SK-N-SH (cell line): Measurements from ENCODE around the gene IRF2BPL. TPM values are rescaled to one million over a fixed set of nuclear protein-coding genes. Genes with fewer than 3 reads are reported as not detected.

Experiments used
- CTCF ChIA-PET: fragments of 300-600, 350-600 bp; formaldehyde crosslinking; extraction: SDS; loops from one replicate; lab custom pipeline; 2021; lab: Yijun Ruan, JAX
- POLR2A ChIA-PET: fragments of 350-600 bp; sonication (Branson Sonifier 250); formaldehyde crosslinking; extraction: SDS; loops from one replicate; lab custom pipeline; 2020; ENCODE audit warnings: antibody characterized with exemption, inconsistent platforms; lab: Yijun Ruan, JAX
- DNase-seq: peaks from one replicate; pipeline ENCODE4 v3.0.0; 2012
- H2AFZ ChIP-seq: fragments of 200-600 bp; sonication (generic); 2 replicates; pipeline ENCODE4 v1.8.1; 2016; ENCODE audit warnings: antibody characterized with exemption, mild to moderate bottlenecking, low read depth
- H3F3A ChIP-seq: fragments of 200-600 bp; sonication (generic); replicated peaks from 2 replicates; pipeline ENCODE3; 2016; ENCODE audit warnings: antibody characterized with exemption, mild to moderate bottlenecking; ENCODE audit not compliant: insufficient read depth
- H3K27ac ChIP-seq, 2 experiments: fragments of 200-500 bp in 1 of 2; fragments of 200-600 bp in 1 of 2; sonication (Bioruptor generic) in 1 of 2; sonication (generic), shearing (Covaris generic) in 1 of 2; 2 replicates each; pipeline versions ENCODE4 v1.5.1 to v1.6.1; 2014 to 2016; ENCODE audit warnings: low read depth in 2 of 2, inconsistent platforms in 1 of 2, low read length in 1 of 2, mild to moderate bottlenecking in 1 of 2, mixed read lengths in 1 of 2
- H3K27me3 ChIP-seq: fragments of 200-600 bp; sonication (generic), shearing (Covaris generic); 2 replicates; pipeline ENCODE4 v1.6.1; 2016; ENCODE audit warnings: mixed run types; ENCODE audit not compliant: insufficient read depth
- H3K36me3 ChIP-seq, 2 experiments: fragments of 200-500 bp in 1 of 2; fragments of 200-600 bp in 1 of 2; sonication (Bioruptor generic) in 1 of 2; sonication (generic) in 1 of 2; replicated peaks in 1 of 2; 2 replicates each; pipeline versions ENCODE3 to v1.5.1; 2014 to 2016; ENCODE audit warnings: low read length in 1 of 2, mild to moderate bottlenecking in 1 of 2; ENCODE audit not compliant: insufficient read depth in 2 of 2, control insufficient read depth in 1 of 2
- H3K4me1 ChIP-seq, 2 experiments: fragments of 200-500 bp in 1 of 2; fragments of 200-600 bp in 1 of 2; sonication (Bioruptor generic) in 1 of 2; sonication (generic), shearing (Covaris generic) in 1 of 2; 2 replicates each; pipeline versions ENCODE4 v1.5.1 to v1.6.1; 2014 to 2016; ENCODE audit warnings: low read depth in 1 of 2, low read length in 1 of 2, mixed run types in 1 of 2; ENCODE audit not compliant: insufficient read depth in 2 of 2, control insufficient read depth in 1 of 2
- H3K4me2 ChIP-seq: fragments of 200-600 bp; sonication (generic), shearing (Covaris generic); 2 replicates; pipeline ENCODE4 v1.6.1; 2017; ENCODE audit warnings: mixed run types
- H3K4me3 ChIP-seq, 2 experiments: fragments of 200-500 bp in 1 of 2; fragments of 200-600 bp in 1 of 2; sonication (Bioruptor generic) in 1 of 2; sonication (generic), shearing (Covaris generic) in 1 of 2; 2 replicates each; pipeline versions ENCODE4 v1.5.1 to v1.8.1; 2014 to 2016; ENCODE audit warnings: low read depth in 2 of 2, inconsistent platforms in 1 of 2, low read length in 1 of 2, mild to moderate bottlenecking in 1 of 2, mixed read lengths in 1 of 2, moderate library complexity in 1 of 2
- H3K79me2 ChIP-seq: fragments of 200-600 bp; sonication (generic); 2 replicates; pipeline ENCODE4 v1.8.1; 2017; ENCODE audit warnings: mild to moderate bottlenecking; ENCODE audit not compliant: insufficient read depth
- H3K9ac ChIP-seq: fragments of 200-600 bp; sonication (generic); 2 replicates; pipeline ENCODE4 v1.6.1; 2017; ENCODE audit warnings: mixed run types
- H3K9me2 ChIP-seq: fragments of 200-600 bp; sonication (generic); 2 replicates; pipeline ENCODE4 v1.6.1; 2017; ENCODE audit warnings: mixed run types
- H3K9me3 ChIP-seq: fragments of 200-600 bp; sonication (generic); 2 replicates; pipeline ENCODE4 v1.6.1; 2017; ENCODE audit warnings: mixed run types, mild to moderate bottlenecking, moderate library complexity
- H4K20me1 ChIP-seq: fragments of 200-600 bp; sonication (generic); 2 replicates; pipeline ENCODE4 v1.6.1; 2017; ENCODE audit warnings: mild to moderate bottlenecking, mixed run types; ENCODE audit not compliant: insufficient read depth
- EZH2phosphoT487 ChIP-seq: fragments of 200-600 bp; sonication (generic); IDR thresholded peaks from 2 replicates; pipeline ENCODE4 v1.6.1; 2017; ENCODE audit warnings: low read depth, mixed run types, mild to moderate bottlenecking, antibody characterized with exemption, moderate library complexity, borderline replicate concordance
- FOSL2 ChIP-seq: IDR thresholded peaks from 2 replicates; pipeline ENCODE4 v1.4.0; 2012; ENCODE audit warnings: low read depth, mild to moderate bottlenecking, moderate library complexity, borderline replicate concordance
- FOXJ3 ChIP-seq: sonication (generic); formaldehyde crosslinking; IDR thresholded peaks from 2 replicates; pipeline ENCODE4 v1.5.1; 2020; ENCODE audit warnings: mild to moderate bottlenecking, missing genetic modification reagents
- FOXM1 ChIP-seq: IDR thresholded peaks from 2 replicates; pipeline ENCODE4 v1.4.0; 2012; ENCODE audit warnings: low read depth, mild to moderate bottlenecking
- IRF3 ChIP-seq: fragments of 150-350 bp; IDR thresholded peaks from 2 replicates; pipeline ENCODE4 v1.6.1; 2016; ENCODE audit warnings: mild to moderate bottlenecking, low read depth, low read length
- RFX5 ChIP-seq: IDR thresholded peaks from 2 replicates; pipeline ENCODE4 v1.6.1; 2012; ENCODE audit warnings: mild to moderate bottlenecking, improper control_type of control experiment, low read length
- RXRA ChIP-seq: IDR thresholded peaks from 2 replicates; pipeline ENCODE4 v1.4.0; 2012; ENCODE audit warnings: low read depth, mild to moderate bottlenecking, borderline replicate concordance
- SMC3 ChIP-seq: IDR thresholded peaks from 2 replicates; pipeline ENCODE4 v1.6.1; 2012; ENCODE audit warnings: low read depth, low read length, improper control_type of control experiment
- TCF12 ChIP-seq: IDR thresholded peaks from 2 replicates; pipeline ENCODE4 v1.4.0; 2012
- WGBS: methylation state at CpG from one replicate; pipeline ENCODE4 v1.1.6; 2017; ENCODE audit warnings: low lambda C conversion rate; 5-methylcytosine and 5-hydroxymethylcytosine counted together
- polyA plus RNA-seq, 3 experiments: library from polyadenylated mRNA; depleted of rRNA; stranded (reverse); fragments of >200 nt; gene quantifications; 2 replicates each; pipeline ENCODE4 v1.2.3, GENCODE V29; 2012
- TF ChIP-seq, protein P1 (sequence below): fragments of 200-600 bp; sonication (generic); IDR thresholded peaks from 2 replicates; pipeline ENCODE4 v1.6.1; 2017; ENCODE audit warnings: antibody characterized with exemption, mild to moderate bottlenecking, moderate library complexity
- TF ChIP-seq, protein P2 (sequence below): fragments of 150-350 bp; IDR thresholded peaks from 2 replicates; pipeline ENCODE4 v1.6.1; 2017; ENCODE audit warnings: antibody characterized with exemption, low read length, low read depth, borderline replicate concordance
- TF ChIP-seq, protein P3 (sequence below): IDR thresholded peaks from 2 replicates; pipeline ENCODE4 v1.6.1; 2012; ENCODE audit warnings: mild to moderate bottlenecking, low read depth, low read length, moderate library complexity

IRF2BPL gene
- polyA plus RNA-seq, 1 of the 3 experiments (the other 2 are of a cell fraction) = 17.1 TPM

DNA sequence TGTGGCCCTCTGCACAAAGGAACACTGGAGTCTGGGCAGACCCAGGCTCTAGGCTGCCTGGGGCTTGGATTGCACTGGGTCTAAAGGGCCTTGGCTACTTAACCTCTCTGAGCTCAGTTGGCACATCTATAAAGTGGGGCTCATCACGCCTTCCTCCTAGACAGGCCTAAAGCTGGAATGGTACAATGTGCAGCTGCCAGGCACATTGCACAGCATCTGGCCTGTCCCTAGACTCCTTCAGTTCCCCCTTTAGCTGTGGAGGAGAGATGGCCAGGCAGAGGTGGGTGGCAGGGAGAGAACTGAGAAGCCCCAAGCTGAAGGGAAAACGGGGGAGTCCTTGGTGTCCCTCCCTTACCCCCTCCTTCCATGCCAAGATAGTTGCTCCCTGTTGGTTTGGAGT lies 10.8 kb downstream of the IRF2BPL start (continued):
- TF ChIP-seq, protein P1, sequence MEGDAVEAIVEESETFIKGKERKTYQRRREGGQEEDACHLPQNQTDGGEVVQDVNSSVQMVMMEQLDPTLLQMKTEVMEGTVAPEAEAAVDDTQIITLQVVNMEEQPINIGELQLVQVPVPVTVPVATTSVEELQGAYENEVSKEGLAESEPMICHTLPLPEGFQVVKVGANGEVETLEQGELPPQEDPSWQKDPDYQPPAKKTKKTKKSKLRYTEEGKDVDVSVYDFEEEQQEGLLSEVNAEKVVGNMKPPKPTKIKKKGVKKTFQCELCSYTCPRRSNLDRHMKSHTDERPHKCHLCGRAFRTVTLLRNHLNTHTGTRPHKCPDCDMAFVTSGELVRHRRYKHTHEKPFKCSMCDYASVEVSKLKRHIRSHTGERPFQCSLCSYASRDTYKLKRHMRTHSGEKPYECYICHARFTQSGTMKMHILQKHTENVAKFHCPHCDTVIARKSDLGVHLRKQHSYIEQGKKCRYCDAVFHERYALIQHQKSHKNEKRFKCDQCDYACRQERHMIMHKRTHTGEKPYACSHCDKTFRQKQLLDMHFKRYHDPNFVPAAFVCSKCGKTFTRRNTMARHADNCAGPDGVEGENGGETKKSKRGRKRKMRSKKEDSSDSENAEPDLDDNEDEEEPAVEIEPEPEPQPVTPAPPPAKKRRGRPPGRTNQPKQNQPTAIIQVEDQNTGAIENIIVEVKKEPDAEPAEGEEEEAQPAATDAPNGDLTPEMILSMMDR = no peak
- TF ChIP-seq FOXJ3 (CRISPR knock-in tag) (no peak), EZH2phosphoT487 (no peak), RXRA (no peak), IRF3 (no peak), SMC3 (no peak)
- TF ChIP-seq, protein P2, sequence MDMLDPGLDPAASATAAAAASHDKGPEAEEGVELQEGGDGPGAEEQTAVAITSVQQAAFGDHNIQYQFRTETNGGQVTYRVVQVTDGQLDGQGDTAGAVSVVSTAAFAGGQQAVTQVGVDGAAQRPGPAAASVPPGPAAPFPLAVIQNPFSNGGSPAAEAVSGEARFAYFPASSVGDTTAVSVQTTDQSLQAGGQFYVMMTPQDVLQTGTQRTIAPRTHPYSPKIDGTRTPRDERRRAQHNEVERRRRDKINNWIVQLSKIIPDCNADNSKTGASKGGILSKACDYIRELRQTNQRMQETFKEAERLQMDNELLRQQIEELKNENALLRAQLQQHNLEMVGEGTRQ = no peak

DNA sequence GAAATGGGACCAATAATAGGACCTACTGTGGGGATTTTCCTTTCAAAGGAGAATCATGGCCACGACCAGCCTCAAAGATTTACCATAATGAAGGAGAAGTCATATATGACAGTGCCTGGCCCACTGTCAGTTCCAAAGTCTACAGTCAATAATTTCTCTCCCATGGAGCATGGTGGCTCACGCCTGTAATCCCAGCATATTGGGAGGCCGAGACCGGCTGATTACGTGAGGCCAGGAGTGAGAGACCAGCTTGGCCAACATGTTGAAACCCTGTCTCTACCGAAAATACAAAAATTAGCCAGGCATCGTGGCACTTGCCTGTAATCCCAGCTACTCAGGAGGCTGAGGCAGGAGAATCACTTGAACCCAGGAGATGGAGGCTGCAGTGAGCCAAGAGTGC lies 13.8 kb downstream of the IRF2BPL start:
- WGBS = 92% methylated on average over 7 of the region's 7 CpGs
- Histone ChIP-seq H3K27ac (no peak overlapping the region), H3K4me1 (peaks cover 0 to 13% of the 10 kb centered on the region in 2 experiments; a peak in 1 of 4 replicates), H3K27me3 (no peaks in the 10 kb centered on the region), H3F3A (no peaks in the 10 kb centered on the region), H3K36me3 (no peaks in the 10 kb centered on the region), H3K79me2 (no peaks in the 10 kb centered on the region), H4K20me1 (no peaks in the 10 kb centered on the region), H3K9me2 (no peaks in the 10 kb centered on the region), H3K9me3 (no peaks in the 10 kb centered on the region), H3K4me2 (no peak overlapping the region; the same call in 1 of the 2 replicates), H3K9ac (no peak overlapping the region), H2AFZ (no peak overlapping the region), H3K4me3 (no peak overlapping the region)
- TF ChIP-seq RFX5 = no peak
- TF ChIP-seq FOSL2 = no peak
- TF ChIP-seq, protein P3, sequence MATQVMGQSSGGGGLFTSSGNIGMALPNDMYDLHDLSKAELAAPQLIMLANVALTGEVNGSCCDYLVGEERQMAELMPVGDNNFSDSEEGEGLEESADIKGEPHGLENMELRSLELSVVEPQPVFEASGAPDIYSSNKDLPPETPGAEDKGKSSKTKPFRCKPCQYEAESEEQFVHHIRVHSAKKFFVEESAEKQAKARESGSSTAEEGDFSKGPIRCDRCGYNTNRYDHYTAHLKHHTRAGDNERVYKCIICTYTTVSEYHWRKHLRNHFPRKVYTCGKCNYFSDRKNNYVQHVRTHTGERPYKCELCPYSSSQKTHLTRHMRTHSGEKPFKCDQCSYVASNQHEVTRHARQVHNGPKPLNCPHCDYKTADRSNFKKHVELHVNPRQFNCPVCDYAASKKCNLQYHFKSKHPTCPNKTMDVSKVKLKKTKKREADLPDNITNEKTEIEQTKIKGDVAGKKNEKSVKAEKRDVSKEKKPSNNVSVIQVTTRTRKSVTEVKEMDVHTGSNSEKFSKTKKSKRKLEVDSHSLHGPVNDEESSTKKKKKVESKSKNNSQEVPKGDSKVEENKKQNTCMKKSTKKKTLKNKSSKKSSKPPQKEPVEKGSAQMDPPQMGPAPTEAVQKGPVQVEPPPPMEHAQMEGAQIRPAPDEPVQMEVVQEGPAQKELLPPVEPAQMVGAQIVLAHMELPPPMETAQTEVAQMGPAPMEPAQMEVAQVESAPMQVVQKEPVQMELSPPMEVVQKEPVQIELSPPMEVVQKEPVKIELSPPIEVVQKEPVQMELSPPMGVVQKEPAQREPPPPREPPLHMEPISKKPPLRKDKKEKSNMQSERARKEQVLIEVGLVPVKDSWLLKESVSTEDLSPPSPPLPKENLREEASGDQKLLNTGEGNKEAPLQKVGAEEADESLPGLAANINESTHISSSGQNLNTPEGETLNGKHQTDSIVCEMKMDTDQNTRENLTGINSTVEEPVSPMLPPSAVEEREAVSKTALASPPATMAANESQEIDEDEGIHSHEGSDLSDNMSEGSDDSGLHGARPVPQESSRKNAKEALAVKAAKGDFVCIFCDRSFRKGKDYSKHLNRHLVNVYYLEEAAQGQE = no peak
- TF ChIP-seq FOXM1 = no peak
- no peak for TF ChIP-seq FOXJ3 (CRISPR knock-in tag)
- no peak for TF ChIP-seq TCF12
- no peak for DNase-seq
- ChIA-PET CTCF (interaction anchor here (0.7 to 4.3 kb wide), 5 partner anchors 10 to 139 kb away, joined by 3 to 19 read pairs (median 6); no protein-coding TSS in a partner anchor), POLR2A (no interaction called here)
